Measurements from ENCODE around the gene RNF169. TPM values are rescaled to one million over a fixed set of nuclear protein-coding genes. Genes with fewer than 3 reads are reported as not detected.

RNF169 gene
- total RNA-seq, 1 donor from 2014 or later = 7.1 TPM

GRCh38 chr11:74769055-74769707, 20.5 kb downstream of the RNF169 start:
- Mint-ChIP-seq H3K4me3 (ENCODE audit: unreplicated experiment) (no peak overlapping the region), H3K36me3 (ENCODE audit: unreplicated experiment) (no peaks in the 10 kb centered on the region), H3K4me1 (ENCODE audit: low read depth, unreplicated experiment) (no peaks in the 10 kb centered on the region), H3K9me3 (ENCODE audit: unreplicated experiment) (no peaks in the 10 kb centered on the region), H3K27me3 (ENCODE audit: unreplicated experiment) (peaks cover 4% of the 10 kb centered on the region), H3K27ac (ENCODE audit: unreplicated experiment) (no peak overlapping the region)
- no peak for DNase-seq
- no peak for TF ChIP-seq CTCF (IDR thresholded peaks at IDR 0.05; ENCODE audit: partially characterized antibody, unreplicated experiment)

GRCh38 chr11:74770456-74770855, 21.8 kb downstream of the RNF169 start:
- no peaks in the 10 kb centered on the region for H3K9me3 Mint-ChIP-seq (ENCODE audit: unreplicated experiment)

GRCh38 chr11:74771139-74771538, 22.5 kb downstream of the RNF169 start:
- H3K36me3 Mint-ChIP-seq (ENCODE audit: unreplicated experiment) = no peaks in the 10 kb centered on the region
- no peak for TF ChIP-seq CTCF (IDR thresholded peaks at IDR 0.05; ENCODE audit: partially characterized antibody, unreplicated experiment)
- H3K27ac Mint-ChIP-seq (ENCODE audit: unreplicated experiment) = no peak overlapping the region
- H3K9me3 Mint-ChIP-seq (ENCODE audit: unreplicated experiment) = no peaks in the 10 kb centered on the region
- H3K4me1 Mint-ChIP-seq (ENCODE audit: low read depth, unreplicated experiment) = no peaks in the 10 kb centered on the region
- peaks cover 4% of the 10 kb centered on the region for H3K27me3 Mint-ChIP-seq (ENCODE audit: unreplicated experiment)
- no peak for DNase-seq
- no peak overlapping the region for H3K4me3 Mint-ChIP-seq (ENCODE audit: unreplicated experiment)

More at GRCh38 chr11:74770456-74770855, 21.8 kb downstream of the RNF169 start:
- H3K4me3 Mint-ChIP-seq (ENCODE audit: unreplicated experiment) = no peak overlapping the region
- DNase-seq = no peak
- no peaks in the 10 kb centered on the region for H3K4me1 Mint-ChIP-seq (ENCODE audit: low read depth, unreplicated experiment)
- H3K27me3 Mint-ChIP-seq (ENCODE audit: unreplicated experiment) = peaks cover 4% of the 10 kb centered on the region
- no peak overlapping the region for H3K27ac Mint-ChIP-seq (ENCODE audit: unreplicated experiment)
- TF ChIP-seq CTCF (IDR thresholded peaks at IDR 0.05; ENCODE audit: partially characterized antibody, unreplicated experiment) = no peak
- no peaks in the 10 kb centered on the region for H3K36me3 Mint-ChIP-seq (ENCODE audit: unreplicated experiment)

GRCh38 chr11:74773476-74773875, 24.8 kb downstream of the RNF169 start:
- Mint-ChIP-seq H3K36me3 (ENCODE audit: unreplicated experiment) (no peaks in the 10 kb centered on the region), H3K4me1 (ENCODE audit: low read depth, unreplicated experiment) (no peaks in the 10 kb centered on the region), H3K27me3 (ENCODE audit: unreplicated experiment) (peaks cover 6% of the 10 kb centered on the region), H3K4me3 (ENCODE audit: unreplicated experiment) (no peak overlapping the region), H3K27ac (ENCODE audit: unreplicated experiment) (no peak overlapping the region), H3K9me3 (ENCODE audit: unreplicated experiment) (no peaks in the 10 kb centered on the region)
- DNase-seq = no peak
- TF ChIP-seq CTCF (IDR thresholded peaks at IDR 0.05; ENCODE audit: partially characterized antibody, unreplicated experiment) = no peak

- no peak for TF ChIP-seq CTCF (IDR thresholded peaks at IDR 0.05; ENCODE audit: partially characterized antibody, unreplicated experiment)
- Mint-ChIP-seq H3K4me1 (ENCODE audit: low read depth, unreplicated experiment) (no peaks in the 10 kb centered on the region), H3K9me3 (ENCODE audit: unreplicated experiment) (no peaks in the 10 kb centered on the region), H3K4me3 (ENCODE audit: unreplicated experiment) (no peak overlapping the region), H3K27ac (ENCODE audit: unreplicated experiment) (no peak overlapping the region), H3K36me3 (ENCODE audit: unreplicated experiment) (no peaks in the 10 kb centered on the region), H3K27me3 (ENCODE audit: unreplicated experiment) (peaks cover 2% of the 10 kb centered on the region)
- DNase-seq = no peak
Measured at GRCh38 chr11:74775762-74776161, 27.1 kb downstream of the RNF169 start.
